Mucosa of descending colon (tissue), 3 donors: ENCODE measurements around the gene ATAD1. TPM values are rescaled to one million over a fixed set of nuclear protein-coding genes. Genes with fewer than 3 reads are reported as not detected.

Source experiments
- ATAC-seq: fragments of 200-7000 bp; cut with Tn5 transposase; one replicate; pipeline ENCODE4 v1.9.1; 2020; ENCODE audit warnings: mild to moderate bottlenecking, moderate library complexity
- DNase-seq, 3 donors: peaks; one replicate each; pipeline ENCODE4 v3.0.0-alpha.2; 2020
- H3K36me3 ChIP-seq: fragments of 200-600 bp; one replicate; pipeline ENCODE4 v1.8.0; 2021; ENCODE audit warnings: low read depth, mild to moderate bottlenecking
- H3K4me1 ChIP-seq: fragments of 200-600 bp; one replicate; pipeline ENCODE4 v1.8.0; 2021; ENCODE audit warnings: low read depth, mild to moderate bottlenecking
- H3K4me3 ChIP-seq: fragments of 200-600 bp; one replicate; pipeline ENCODE4 v1.8.0; 2021; ENCODE audit warnings: mild to moderate bottlenecking
- H3K9me3 ChIP-seq: fragments of 200-600 bp; one replicate; pipeline ENCODE4 v1.8.0; 2021; ENCODE audit warnings: mild to moderate bottlenecking
- intact Hi-C, 2 donors: fragments of 100-400 bp; cut with DNase I in 1 of 2; cut with micrococcal nuclease in 1 of 2; formaldehyde crosslinking; loops; one replicate each; pipeline versions ENCODE4 v1.11.0 to v1.11.1; 2022; cut with DNase I, micrococcal nuclease
- total RNA-seq, 3 donors: library from RNA; stranded (reverse); fragmentation: NEBNext Ultra II Directional in 2 of 3; extraction: Animal tissue kit (Norgen Biotek cat#: 25700) in 2 of 3; gene quantifications; one replicate each; pipeline versions ENCODE4 v1.2.1 to v1.2.4, GENCODE V29; 2021 to 2023
- TF ChIP-seq, protein P1 (sequence below): fragments of 200-600 bp; IDR thresholded peaks from one replicate; pipeline ENCODE4 v1.8.0; 2022; ENCODE audit warnings: antibody characterized with exemption, mild to moderate bottlenecking
- donor health status: DM: no; HTN: no; CAD: no; lungs with moderate emphysema.
- donor health status: DM: no; HTN: no; CAD: no.
- donor health status: DM: no; HTN: yes; CAD: no.

Gene ATAD1
- total RNA-seq, 3 donors from 2014 or later, result 47.7 to 60.6 (median 51.6) TPM

DNA sequence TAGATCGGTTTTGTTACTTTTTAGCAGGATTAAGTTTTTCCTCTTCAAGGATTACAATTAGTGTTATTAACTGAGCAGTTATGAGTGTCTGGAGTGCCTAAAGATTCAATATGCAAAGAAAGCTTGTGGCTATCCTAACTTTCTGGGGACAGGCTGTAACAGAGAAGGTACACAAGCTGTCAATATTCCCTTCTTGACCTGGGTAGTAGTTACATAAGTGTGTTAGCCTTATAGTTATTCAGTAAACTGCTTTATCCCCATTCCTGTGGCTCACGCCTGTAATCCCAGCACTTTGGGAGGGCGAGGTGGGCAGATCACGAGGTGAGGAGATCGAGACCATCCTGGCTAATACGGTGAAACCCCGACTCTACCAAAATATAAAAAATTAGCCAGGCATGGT is 31.6 kb downstream of the ATAD1 start:
- ATAC-seq (no peak), DNase-seq (no peak)
- intact Hi-C loops, result no loop called here
- no peak overlapping the region for H3K4me3 ChIP-seq
- no peaks in the 10 kb centered on the region for H3K9me3 ChIP-seq
- TF ChIP-seq, protein P1, sequence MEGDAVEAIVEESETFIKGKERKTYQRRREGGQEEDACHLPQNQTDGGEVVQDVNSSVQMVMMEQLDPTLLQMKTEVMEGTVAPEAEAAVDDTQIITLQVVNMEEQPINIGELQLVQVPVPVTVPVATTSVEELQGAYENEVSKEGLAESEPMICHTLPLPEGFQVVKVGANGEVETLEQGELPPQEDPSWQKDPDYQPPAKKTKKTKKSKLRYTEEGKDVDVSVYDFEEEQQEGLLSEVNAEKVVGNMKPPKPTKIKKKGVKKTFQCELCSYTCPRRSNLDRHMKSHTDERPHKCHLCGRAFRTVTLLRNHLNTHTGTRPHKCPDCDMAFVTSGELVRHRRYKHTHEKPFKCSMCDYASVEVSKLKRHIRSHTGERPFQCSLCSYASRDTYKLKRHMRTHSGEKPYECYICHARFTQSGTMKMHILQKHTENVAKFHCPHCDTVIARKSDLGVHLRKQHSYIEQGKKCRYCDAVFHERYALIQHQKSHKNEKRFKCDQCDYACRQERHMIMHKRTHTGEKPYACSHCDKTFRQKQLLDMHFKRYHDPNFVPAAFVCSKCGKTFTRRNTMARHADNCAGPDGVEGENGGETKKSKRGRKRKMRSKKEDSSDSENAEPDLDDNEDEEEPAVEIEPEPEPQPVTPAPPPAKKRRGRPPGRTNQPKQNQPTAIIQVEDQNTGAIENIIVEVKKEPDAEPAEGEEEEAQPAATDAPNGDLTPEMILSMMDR, result no peak
- H3K36me3 ChIP-seq, result no peaks in the 10 kb centered on the region
- H3K4me1 ChIP-seq, result no peaks in the 10 kb centered on the region

GRCh38 chr10:87782721-87783120 is 35.3 kb downstream of the ATAD1 start:
- DNase-seq (no peak), ATAC-seq (no peak)
- H3K4me1 ChIP-seq, result no peaks in the 10 kb centered on the region
- H3K4me3 ChIP-seq, result no peak overlapping the region
- no peaks in the 10 kb centered on the region for H3K9me3 ChIP-seq
- TF ChIP-seq, protein P1, result no peak
- intact Hi-C loops, result no loop called here
- no peaks in the 10 kb centered on the region for H3K36me3 ChIP-seq

DNA sequence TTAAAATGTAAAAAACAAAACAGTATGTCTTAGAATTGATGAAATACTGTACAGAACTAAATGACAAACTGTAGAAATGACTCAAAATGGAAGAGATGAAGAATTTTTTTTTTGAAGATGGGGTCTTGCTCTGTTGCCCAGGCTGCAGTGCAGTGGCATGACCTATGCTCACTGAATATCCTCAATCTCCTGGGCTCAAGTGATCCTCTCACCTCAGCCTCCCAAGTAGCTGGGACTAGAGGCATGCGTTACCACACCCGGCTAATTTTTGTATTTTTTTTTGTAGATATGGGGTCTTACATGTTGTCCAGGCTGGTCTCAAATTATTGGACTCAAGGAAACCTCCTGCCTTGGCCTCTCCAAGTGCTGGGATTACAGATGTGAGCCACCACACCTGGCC is 36.5 kb downstream of the ATAD1 start:
- intact Hi-C loops, result no loop called here
- no peaks in the 10 kb centered on the region for H3K9me3 ChIP-seq
- no peaks in the 10 kb centered on the region for H3K4me1 ChIP-seq
- no peaks in the 10 kb centered on the region for H3K36me3 ChIP-seq
- H3K4me3 ChIP-seq, result no peak overlapping the region
- ATAC-seq (no peak), DNase-seq (no peak)
- TF ChIP-seq, protein P1, result no peak

DNA sequence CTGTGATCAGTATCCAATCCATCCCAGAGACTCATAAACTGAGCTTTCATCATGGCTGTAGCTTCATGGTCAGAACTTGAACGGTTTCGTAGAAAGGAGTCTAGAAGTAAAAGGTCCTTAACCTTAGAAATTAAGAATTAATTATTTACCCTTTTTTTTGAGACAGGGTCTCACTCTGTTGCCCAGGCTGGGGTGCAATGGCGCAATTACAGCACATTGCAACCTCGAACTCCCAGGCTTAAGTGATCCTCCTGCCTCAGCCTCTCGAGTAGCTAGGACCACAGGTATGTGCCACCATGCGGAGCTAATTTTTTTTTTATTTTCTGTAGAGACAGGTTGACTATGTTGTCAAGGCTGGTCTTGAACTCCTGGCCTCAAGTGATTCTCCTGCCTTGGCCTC is 41.7 kb downstream of the ATAD1 start:
- intact Hi-C loops, result no loop called here
- H3K4me1 ChIP-seq, result no peaks in the 10 kb centered on the region
- DNase-seq, result no peak
- no peak overlapping the region for H3K4me3 ChIP-seq
- TF ChIP-seq, protein P1, result no peak
- ATAC-seq, result no peak
- no peaks in the 10 kb centered on the region for H3K9me3 ChIP-seq
- H3K36me3 ChIP-seq, result no peaks in the 10 kb centered on the region

GRCh38 chr10:87775766-87776165 is 42.3 kb downstream of the ATAD1 start:
- H3K36me3 ChIP-seq, result no peaks in the 10 kb centered on the region
- H3K9me3 ChIP-seq, result no peaks in the 10 kb centered on the region
- DNase-seq, result no peak
- no peak overlapping the region for H3K4me3 ChIP-seq
- TF ChIP-seq, protein P1, result no peak
- no peaks in the 10 kb centered on the region for H3K4me1 ChIP-seq
- ATAC-seq, result no peak
- intact Hi-C loops, result no loop called here

- intact Hi-C loops, result no loop called here
- Histone ChIP-seq H3K9me3 (no peaks in the 10 kb centered on the region), H3K36me3 (no peaks in the 10 kb centered on the region), H3K4me3 (no peak overlapping the region), H3K4me1 (no peaks in the 10 kb centered on the region)
- peak; percentile 50 for ATAC-seq
- DNase-seq, result no peak
- TF ChIP-seq, protein P1, result peak; percentile 11
Observed at GRCh38 chr10:87771871-87772500, 46.0 kb downstream of the ATAD1 start.
